HUDEP-2 (cell line): ENCODE results near the gene METAP1D.
"Not testable (repeated sequence)": the region's sequence is repeated elsewhere in the genome, so short reads cannot be mapped to it uniquely, and the experiment has no call there.

ENCODE experiments used
- DNase-seq, 76 experiments: peaks; one replicate each; lab custom pipeline; 2025; ENCODE audit not compliant: unreplicated experiment in 76 of 76; lab: John Stamatoyannopoulos, UW

The METAP1D gene

GRCh38 chr2:171999604-172000469 is at the start of gene METAP1D:
TSS of gene METAP1D (plus strand) at chr2:171999953. CDS start at chr2:171999970, 17 bp downstream.
- peak in 74 of 76 experiments; percentile 23 to 94 (median 86) for DNase-seq

DNA sequence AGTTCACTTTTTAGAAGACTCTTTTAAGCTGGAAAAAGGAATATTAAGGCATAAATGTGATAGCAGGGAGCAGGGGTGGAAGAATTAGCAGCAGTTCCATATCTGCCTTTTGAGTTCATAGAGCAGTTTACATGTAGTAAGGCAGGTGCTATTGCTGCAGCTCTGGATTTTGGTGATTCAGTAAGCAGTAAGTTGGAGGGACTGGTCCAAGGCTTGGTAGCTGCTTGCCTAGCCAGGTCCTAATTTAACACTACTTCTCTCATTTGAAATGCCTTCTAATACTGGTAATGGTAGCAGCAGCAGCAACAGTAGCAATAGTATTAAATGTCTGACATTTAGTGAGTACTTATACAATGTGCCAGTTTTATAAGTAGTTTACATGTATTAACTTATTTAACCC is 47.5 kb upstream of the METAP1D start:
- DNase-seq: no peak

GRCh38 chr2:171952748-171953147 is 47.0 kb upstream of the METAP1D start:
- DNase-seq: no peak

- DNase-seq: no peak
Observed at GRCh38 chr2:171956135-171956825, 43.5 kb upstream of the METAP1D start.

DNA sequence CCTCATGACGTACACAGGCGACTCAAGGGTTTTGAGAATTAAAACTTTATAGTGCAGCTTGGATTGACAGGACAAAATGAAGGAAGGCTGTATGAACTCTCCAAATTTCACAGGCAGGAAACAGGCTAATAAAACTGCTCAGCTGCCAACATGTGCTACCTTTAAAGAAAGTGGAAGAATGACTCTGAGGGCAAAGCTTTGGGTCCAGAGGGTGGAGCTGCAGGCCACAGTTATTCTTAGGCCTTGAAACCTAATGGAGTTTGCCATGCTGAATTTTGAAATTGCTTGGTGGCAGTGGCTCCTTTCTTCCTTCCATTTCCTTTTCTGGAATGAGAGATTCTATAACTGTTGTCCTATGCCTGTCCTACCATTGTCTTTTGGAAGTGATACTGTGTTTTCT is 42.7 kb upstream of the METAP1D start:
- DNase-seq: peak in 1 of 76 experiments; percentile 3

- DNase-seq: no peak
Observed at GRCh38 chr2:171958475-171958874, 41.3 kb upstream of the METAP1D start.

GRCh38 chr2:171959998-171960397 is 39.8 kb upstream of the METAP1D start:
- no peak for DNase-seq

DNA sequence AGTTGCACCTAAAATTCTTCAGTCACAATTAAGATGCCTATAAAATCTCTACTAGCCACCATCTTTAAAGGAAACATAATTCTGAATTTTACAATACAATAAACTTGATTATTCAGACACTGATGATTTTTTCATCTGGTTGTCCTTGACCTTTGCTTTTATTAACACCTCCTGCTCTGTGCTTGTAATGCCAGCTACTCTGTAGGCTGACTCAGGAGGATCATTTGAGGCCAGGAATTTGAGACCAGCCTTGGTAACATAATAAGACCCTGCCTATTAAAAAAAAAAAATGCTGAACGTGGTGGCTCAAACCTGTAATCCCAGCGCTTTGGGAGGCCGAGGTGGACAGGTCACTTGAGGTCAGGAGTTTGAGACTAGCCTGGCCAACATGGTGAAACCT is 39.2 kb upstream of the METAP1D start:
- no peak for DNase-seq

- no peak for DNase-seq
Observed at GRCh38 chr2:171963198-171963597, 36.6 kb upstream of the METAP1D start.

- DNase-seq: no peak
Observed at GRCh38 chr2:171964308-171964707, 35.4 kb upstream of the METAP1D start.

DNA sequence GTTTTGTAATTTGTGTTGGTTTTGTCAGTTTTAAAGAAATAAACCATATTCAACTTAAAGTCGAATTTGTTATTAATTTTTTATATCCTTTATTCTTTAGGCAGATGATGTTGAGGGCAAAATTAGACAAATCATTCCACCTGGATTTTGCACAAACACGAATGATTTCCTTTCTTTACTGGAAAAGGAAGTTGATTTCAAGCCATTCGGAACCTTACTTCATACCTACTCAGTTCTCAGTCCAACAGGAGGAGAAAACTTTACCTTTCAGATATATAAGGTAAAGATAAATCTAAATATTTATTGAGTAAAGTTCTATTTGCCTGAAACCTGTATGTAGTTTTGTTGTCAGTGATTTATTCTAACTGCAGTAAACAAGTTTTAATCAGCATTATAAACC is 34.5 kb upstream of the METAP1D start:
- DNase-seq: no peak

- DNase-seq: no peak
Observed at GRCh38 chr2:171965661-171966060, 34.1 kb upstream of the METAP1D start.

- DNase-seq: no peak
Observed at GRCh38 chr2:171966235-171966634, 33.5 kb upstream of the METAP1D start.

GRCh38 chr2:171966688-171967087 is 33.1 kb upstream of the METAP1D start:
- DNase-seq: no peak

GRCh38 chr2:171968509-171968908 is 31.2 kb upstream of the METAP1D start:
- no peak for DNase-seq

- no peak for DNase-seq
Observed at GRCh38 chr2:171972329-171972982, 27.3 kb upstream of the METAP1D start.

- DNase-seq: no peak
Observed at GRCh38 chr2:171979103-171979502, 20.6 kb upstream of the METAP1D start.

GRCh38 chr2:171983924-171984323 is 15.8 kb upstream of the METAP1D start:
- not testable (repeated sequence) for DNase-seq

- no peak for DNase-seq
Observed at GRCh38 chr2:171985076-171985475, 14.7 kb upstream of the METAP1D start.

GRCh38 chr2:171986778-171987177 is 13.0 kb upstream of the METAP1D start:
- no peak for DNase-seq

- no peak for DNase-seq
Observed at GRCh38 chr2:171991027-171991426, 8.7 kb upstream of the METAP1D start.
